CD14-positive monocyte (primary cell): ENCODE measurements around the gene EXOC2. TPM values are rescaled to one million over a fixed set of nuclear protein-coding genes. Genes with fewer than 3 reads are reported as not detected.

ENCODE experiments used
- DNase-seq, 3 donors: peaks; one replicate each; pipeline ENCODE4 v3.0.0-alpha.2; 2011 to 2022
- H2AFZ ChIP-seq: 2 replicates; pipeline ENCODE4 v1.6.0; 2012; ENCODE audit warnings: mild to moderate bottlenecking, low read depth, low read length, inconsistent platforms; ENCODE audit not compliant: insufficient read depth, poor library complexity, severe bottlenecking
- H3K27ac ChIP-seq, 2 donors: 1 replicate in 1 of 2; 2 replicates in 1 of 2; pipeline ENCODE4 v1.5.1; 2012 to 2013; ENCODE audit warnings: low read length in 2 of 2, control low read depth in 1 of 2, inconsistent platforms in 1 of 2, low read depth in 1 of 2, mild to moderate bottlenecking in 1 of 2
- H3K27me3 ChIP-seq, 2 donors: one replicate each; pipeline versions ENCODE4 v1.6.0 to v1.6.1; 2011 to 2013; ENCODE audit warnings: low read length in 2 of 2; ENCODE audit not compliant: control insufficient read depth in 2 of 2, insufficient read depth in 2 of 2
- H3K36me3 ChIP-seq, 2 donors: replicated peaks in 1 of 2; 1 replicate in 1 of 2; 2 replicates in 1 of 2; pipeline versions ENCODE4 v1.5.1 to v1.6.1; 2012 to 2013; ENCODE audit warnings: low read length in 2 of 2, control low read depth in 1 of 2, inconsistent platforms in 1 of 2, mild to moderate bottlenecking in 1 of 2; ENCODE audit not compliant: insufficient read depth in 2 of 2, control insufficient read depth in 1 of 2
- H3K4me1 ChIP-seq, 2 donors: 1 replicate in 1 of 2; 2 replicates in 1 of 2; pipeline versions ENCODE4 v1.5.1 to v1.6.1; 2012 to 2013; ENCODE audit warnings: low read length in 2 of 2, control low read depth in 1 of 2, inconsistent platforms in 1 of 2, mild to moderate bottlenecking in 1 of 2, moderate library complexity in 1 of 2; ENCODE audit not compliant: insufficient read depth in 2 of 2, control insufficient read depth in 1 of 2
- H3K4me2 ChIP-seq: replicated peaks from 2 replicates; pipeline ENCODE3; 2012; ENCODE audit warnings: low read length, moderate library complexity, mild to moderate bottlenecking; ENCODE audit not compliant: poor library complexity, severe bottlenecking; ENCODE audit errors: extremely low read depth
- H3K4me3 ChIP-seq, 3 experiments: fragments of 200-600 bp in 1 of 3; sonication (generic) in 1 of 3; replicated peaks in 1 of 3; 1 replicate in 2 of 3; 2 replicates in 1 of 3; pipeline ENCODE4 v1.5.1; 2011 to 2013; ENCODE audit warnings: low read length in 3 of 3, mild to moderate bottlenecking in 3 of 3, control low read depth in 2 of 3, low read depth in 2 of 3, inconsistent platforms in 1 of 3, moderate library complexity in 1 of 3
- H3K79me2 ChIP-seq: 2 replicates; pipeline ENCODE4 v1.6.0; 2012; ENCODE audit warnings: mild to moderate bottlenecking, control low read depth, inconsistent platforms, low read length, moderate library complexity; ENCODE audit not compliant: insufficient read depth
- H3K9ac ChIP-seq: 2 replicates; pipeline ENCODE4 v1.6.0; 2017; ENCODE audit warnings: low read length, mild to moderate bottlenecking; ENCODE audit not compliant: insufficient read depth, poor library complexity, severe bottlenecking
- H3K9me3 ChIP-seq, 2 donors: replicated peaks in 1 of 2; 1 replicate in 1 of 2; 2 replicates in 1 of 2; pipeline versions ENCODE4 v1.5.1 to v1.6.1; 2012 to 2013; ENCODE audit warnings: low read length in 2 of 2, control low read depth in 1 of 2; ENCODE audit not compliant: control insufficient read depth in 1 of 2, insufficient read depth in 1 of 2
- H4K20me1 ChIP-seq: 2 replicates; pipeline ENCODE4 v1.6.0; 2012; ENCODE audit warnings: mild to moderate bottlenecking, low read length, control low read depth, moderate library complexity; ENCODE audit not compliant: insufficient read depth
- H3K27ac Mint-ChIP-seq, 7 donors: one replicate each; pipeline ENCODE4 v1.8.0; 2020; ENCODE audit warnings: mild to moderate bottlenecking in 7 of 7, mixed read lengths in 7 of 7, moderate library complexity in 6 of 7, inconsistent platforms in 2 of 7
- H3K27me3 Mint-ChIP-seq, 3 donors: one replicate each; pipeline ENCODE4 v1.8.0; 2021 to 2022; ENCODE audit warnings: low read depth in 3 of 3, mild to moderate bottlenecking in 3 of 3, mixed read lengths in 3 of 3, moderate library complexity in 3 of 3, inconsistent platforms in 1 of 3
- H3K36me3 Mint-ChIP-seq, 2 donors: one replicate each; pipeline ENCODE4 v1.8.0; 2020; ENCODE audit warnings: mixed read lengths in 2 of 2, inconsistent platforms in 1 of 2, mild to moderate bottlenecking in 1 of 2
- H3K4me1 Mint-ChIP-seq: one replicate; pipeline ENCODE4 v1.8.0; 2020; ENCODE audit warnings: mild to moderate bottlenecking, mixed read lengths
- H3K4me3 Mint-ChIP-seq, 2 donors: one replicate each; pipeline ENCODE4 v1.8.0; 2020; ENCODE audit warnings: mild to moderate bottlenecking in 2 of 2, mixed read lengths in 2 of 2, moderate library complexity in 1 of 2
- H3K9me3 Mint-ChIP-seq, 7 donors: one replicate each; pipeline ENCODE4 v1.8.0; 2020 to 2022; ENCODE audit warnings: mixed read lengths in 7 of 7, mild to moderate bottlenecking in 6 of 7, moderate library complexity in 6 of 7, inconsistent platforms in 2 of 7
- CTCF ChIP-seq: fragments of 200-600 bp; IDR thresholded peaks from one replicate; pipeline ENCODE4 v1.8.0; 2022; ENCODE audit warnings: antibody characterized with exemption, mild to moderate bottlenecking
- WGBS: methylation state at CpG from one replicate; pipeline ENCODE4 v1.1.5; 2013; ENCODE audit warnings: missing lambda C conversion rate; ENCODE audit not compliant: insufficient coverage; 5-methylcytosine and 5-hydroxymethylcytosine counted together
- intact Hi-C, 2 donors: fragments of 100-400 bp; cut with micrococcal nuclease; formaldehyde crosslinking; loops; one replicate each; pipeline versions ENCODE4 v1.15.0 to v1.15.1; 2023
- polyA plus RNA-seq, 3 donors: library from polyadenylated mRNA; depleted of rRNA in 1 of 3; unstranded in 2 of 3; stranded (reverse) in 1 of 3; fragments of 300-500 nt in 2 of 3; fragments of >200 nt in 1 of 3; fragmentation: Illumina TruSeq in 2 of 3; gene quantifications; 1 replicate in 2 of 3; 2 replicates in 1 of 3; pipeline ENCODE4 v1.2.3, GENCODE V29; 2012 to 2021

The EXOC2 gene
- polyA plus RNA-seq, 3 donors: 7.5 to 15.5 (median 12.0) TPM

- intact Hi-C loops: no loop called here
- Mint-ChIP-seq H3K36me3 (peaks cover 53 to 58% of the 10 kb centered on the region in 2 donors), H3K27me3 (peaks cover 0 to 1% (median 0%) of the 10 kb centered on the region in 3 donors), H3K4me1 (no peaks in the 10 kb centered on the region), H3K9me3 (peaks cover 0 to 3% (median 0%) of the 10 kb centered on the region in 7 donors), H3K4me3 (no peak overlapping the region), H3K27ac (no peak overlapping the region)
- Histone ChIP-seq H3K27me3 (no peaks in the 10 kb centered on the region), H3K27ac (no peak overlapping the region), H3K9ac (no peak overlapping the region), H3K9me3 (no peaks in the 10 kb centered on the region), H3K79me2 (no peaks in the 10 kb centered on the region), H3K4me2 (no peak overlapping the region), H4K20me1 (no peaks in the 10 kb centered on the region), H3K4me3 (no peak overlapping the region), H3K36me3 (peaks cover 34 to 72% of the 10 kb centered on the region in 2 donors), H3K4me1 (no peaks in the 10 kb centered on the region), H2AFZ (no peak overlapping the region)
- WGBS: 97% methylated on average over 11 of the region's 12 CpGs
- DNase-seq: no peak
- TF ChIP-seq CTCF: no peak
These were observed 141.0 kb downstream of the EXOC2 start for GRCh38 chr6:551829-552350.

- H3K4me2 ChIP-seq: no peak overlapping the region
- no peak for DNase-seq
- no peak overlapping the region for H3K27ac ChIP-seq
- TF ChIP-seq CTCF: no peak
- H3K79me2 ChIP-seq: no peaks in the 10 kb centered on the region
- intact Hi-C loops: no loop called here
- H3K36me3 ChIP-seq: peaks cover 31 to 72% of the 10 kb centered on the region in 2 donors
- H4K20me1 ChIP-seq: no peaks in the 10 kb centered on the region
- H3K4me1 Mint-ChIP-seq: no peaks in the 10 kb centered on the region
- no peak overlapping the region for H3K4me3 ChIP-seq
- H3K9ac ChIP-seq: no peak overlapping the region
- H3K27ac Mint-ChIP-seq: no peak overlapping the region
- H3K9me3 Mint-ChIP-seq: peaks cover 0 to 3% (median 0%) of the 10 kb centered on the region in 7 donors
- H3K27me3 Mint-ChIP-seq: peaks cover 0 to 1% (median 0%) of the 10 kb centered on the region in 3 donors
- H2AFZ ChIP-seq: no peak overlapping the region
- H3K4me1 ChIP-seq: no peaks in the 10 kb centered on the region
- WGBS: 85% methylated on average over 4 of the region's 4 CpGs
- H3K9me3 ChIP-seq: no peaks in the 10 kb centered on the region
- no peak overlapping the region for H3K4me3 Mint-ChIP-seq
- peaks cover 52 to 58% of the 10 kb centered on the region in 2 donors for H3K36me3 Mint-ChIP-seq
- H3K27me3 ChIP-seq: no peaks in the 10 kb centered on the region
These were observed 141.5 kb downstream of the EXOC2 start for GRCh38 chr6:551405-551804.
